Measurements from ENCODE around the gene CCDC27.
"Not testable (repeated sequence)": the region's sequence is repeated elsewhere in the genome, so short reads cannot be mapped to it uniquely, and the experiment has no call there.

CCDC27 gene

DNA sequence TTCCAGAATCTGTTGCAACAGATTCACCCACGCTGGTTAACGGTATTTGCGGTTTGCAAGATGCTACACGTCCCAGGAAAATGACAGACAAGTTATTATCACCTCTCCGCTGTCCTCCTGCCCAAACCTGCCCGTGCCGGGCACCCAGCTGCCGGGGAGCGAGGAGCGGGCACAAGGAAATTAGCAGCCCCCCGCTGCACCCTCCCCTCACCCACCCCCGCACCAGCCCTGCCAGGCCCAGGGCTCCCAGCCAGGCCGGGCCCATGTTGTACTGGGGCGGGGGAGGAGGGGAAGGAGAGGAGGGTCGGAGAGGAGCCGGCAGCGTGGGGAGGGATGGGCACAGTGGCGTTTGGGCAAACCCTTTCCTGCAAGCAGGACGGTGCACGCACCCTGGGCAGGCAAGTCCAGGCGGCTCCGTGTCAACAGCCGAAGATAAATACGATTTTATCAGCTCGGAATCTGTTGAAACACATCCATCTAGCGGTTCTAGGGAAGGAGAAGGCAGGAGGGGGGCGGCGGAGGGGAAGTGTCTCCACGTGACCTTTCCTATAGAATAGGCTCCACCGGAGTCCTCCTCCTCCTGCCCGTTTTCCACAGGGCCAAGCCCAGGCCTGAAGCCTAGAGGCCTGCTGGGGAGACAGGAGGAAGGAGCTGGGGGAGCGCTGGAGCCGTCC, 35.1 kb upstream of the CCDC27 start:
- DNase-seq: no peak
- in situ Hi-C loops (cut with HindIII; ENCODE audit: low pct_ligation_motif_present, low pct_unique_long_range_greater_than_20kb, low sequenced_read_pairs): no loop called here

DNA sequence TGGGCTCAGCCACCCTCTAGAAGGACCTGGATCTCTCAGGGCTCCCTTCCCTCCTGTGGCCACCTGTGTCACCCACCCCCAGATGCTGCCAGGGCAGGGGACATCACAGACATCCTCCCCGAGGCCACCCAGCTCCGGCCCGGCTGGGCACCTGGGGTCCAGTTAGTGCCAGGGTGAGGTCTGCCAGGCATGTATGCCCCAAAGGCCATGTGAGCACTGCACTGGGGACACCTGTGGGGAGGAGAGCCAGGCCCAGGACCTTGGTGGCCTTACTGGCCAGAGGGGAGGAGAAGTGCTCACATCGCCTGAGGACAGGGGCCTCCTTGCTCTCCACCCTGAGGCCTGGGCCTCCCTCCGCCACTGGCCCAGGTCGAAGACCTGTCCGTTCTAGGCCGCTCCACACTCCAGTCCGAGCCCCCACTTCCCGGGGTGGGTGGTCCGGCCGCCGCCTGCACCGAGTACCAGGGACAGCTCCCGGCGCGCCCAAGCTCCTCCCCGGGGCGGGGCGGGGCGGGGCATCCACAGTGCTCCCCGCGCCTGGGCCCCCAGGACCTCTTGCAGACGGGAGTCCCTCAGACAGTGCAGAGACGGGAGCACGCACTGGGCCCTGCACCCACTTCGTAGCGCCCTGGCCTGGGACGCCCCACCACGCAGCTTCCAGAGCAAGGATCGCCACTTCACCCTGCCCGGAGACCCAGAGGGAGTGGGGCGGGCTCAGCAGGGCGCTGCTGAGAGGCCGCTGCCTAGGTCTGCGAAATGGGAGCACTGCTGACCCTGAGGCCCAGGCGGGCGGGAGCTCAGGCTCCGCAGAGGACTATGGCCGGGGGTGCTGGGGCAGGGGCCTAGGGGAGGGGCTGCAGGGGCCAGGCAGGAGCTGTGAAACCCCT, 34.3 kb upstream of the CCDC27 start:
- DNase-seq: no peak
- in situ Hi-C loops (cut with HindIII; ENCODE audit: low pct_ligation_motif_present, low pct_unique_long_range_greater_than_20kb, low sequenced_read_pairs): no loop called here

DNA sequence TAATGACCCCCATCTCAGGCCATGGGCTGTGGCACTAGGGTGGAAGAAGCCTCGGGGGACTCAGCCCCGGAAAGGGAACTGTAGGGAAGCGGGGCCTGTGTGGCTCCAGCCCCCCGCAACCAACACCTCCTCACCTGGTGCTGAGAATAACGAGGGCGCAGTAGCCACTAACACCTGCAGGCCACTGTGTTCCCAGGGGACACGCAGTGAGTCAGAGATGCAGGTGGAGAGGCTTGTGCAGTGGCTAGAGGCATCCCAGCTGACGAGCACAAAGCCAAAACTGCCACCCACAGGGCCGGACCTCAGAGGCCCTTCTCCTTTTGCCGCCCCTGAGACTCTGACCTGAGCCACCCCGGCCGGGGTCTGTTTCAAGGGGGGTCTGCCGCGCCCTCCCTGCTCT, 33.5 kb upstream of the CCDC27 start:
- in situ Hi-C loops (cut with HindIII; ENCODE audit: low pct_ligation_motif_present, low pct_unique_long_range_greater_than_20kb, low sequenced_read_pairs): no loop called here
- DNase-seq: no peak

DNA sequence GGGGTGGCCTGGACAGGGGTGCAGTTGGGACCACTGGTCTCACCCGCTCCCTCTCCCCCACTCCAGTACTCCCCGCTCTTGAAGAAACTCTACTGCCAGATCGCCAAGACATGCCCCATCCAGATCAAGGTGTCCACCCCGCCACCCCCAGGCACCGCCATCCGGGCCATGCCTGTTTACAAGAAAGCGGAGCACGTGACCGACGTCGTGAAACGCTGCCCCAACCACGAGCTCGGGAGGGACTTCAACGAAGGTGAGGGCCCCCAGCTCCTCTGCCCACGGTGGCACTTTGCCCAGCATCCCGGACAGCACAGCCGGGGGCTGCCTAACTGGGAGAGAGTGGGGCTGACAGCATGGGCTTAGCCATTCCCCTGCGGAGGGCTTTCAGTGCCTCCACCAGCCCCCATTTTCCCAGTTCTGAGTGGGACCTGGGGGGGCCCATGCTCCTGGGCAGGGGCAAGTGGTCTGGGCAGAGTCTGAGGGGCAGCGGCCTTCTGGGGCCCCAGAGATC, 30.2 kb upstream of the CCDC27 start:
- in situ Hi-C loops (cut with HindIII; ENCODE audit: low pct_ligation_motif_present, low pct_unique_long_range_greater_than_20kb, low sequenced_read_pairs): no loop called here
- no peak for DNase-seq

DNA sequence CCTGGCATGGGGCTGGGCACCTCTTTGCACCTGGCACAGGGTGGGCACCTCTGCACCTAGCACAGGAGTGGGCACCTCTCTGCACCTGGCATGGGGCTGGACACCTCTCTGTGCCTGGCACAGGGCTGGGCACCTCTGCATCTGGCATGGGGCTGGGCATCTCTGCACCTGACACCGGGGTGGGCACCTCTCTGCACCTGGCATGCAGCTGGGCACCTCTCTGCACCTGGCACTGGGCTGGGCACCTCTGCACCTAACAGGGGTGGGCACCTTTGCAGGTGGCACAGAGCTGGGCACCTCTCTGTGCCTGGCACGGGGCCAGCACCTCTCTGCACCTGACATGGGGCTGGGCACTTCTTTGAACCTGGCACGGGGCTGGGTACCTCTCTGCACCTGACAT, 29.4 kb upstream of the CCDC27 start:
- in situ Hi-C loops (cut with HindIII; ENCODE audit: low pct_ligation_motif_present, low pct_unique_long_range_greater_than_20kb, low sequenced_read_pairs): no loop called here
- DNase-seq: no peak

DNA sequence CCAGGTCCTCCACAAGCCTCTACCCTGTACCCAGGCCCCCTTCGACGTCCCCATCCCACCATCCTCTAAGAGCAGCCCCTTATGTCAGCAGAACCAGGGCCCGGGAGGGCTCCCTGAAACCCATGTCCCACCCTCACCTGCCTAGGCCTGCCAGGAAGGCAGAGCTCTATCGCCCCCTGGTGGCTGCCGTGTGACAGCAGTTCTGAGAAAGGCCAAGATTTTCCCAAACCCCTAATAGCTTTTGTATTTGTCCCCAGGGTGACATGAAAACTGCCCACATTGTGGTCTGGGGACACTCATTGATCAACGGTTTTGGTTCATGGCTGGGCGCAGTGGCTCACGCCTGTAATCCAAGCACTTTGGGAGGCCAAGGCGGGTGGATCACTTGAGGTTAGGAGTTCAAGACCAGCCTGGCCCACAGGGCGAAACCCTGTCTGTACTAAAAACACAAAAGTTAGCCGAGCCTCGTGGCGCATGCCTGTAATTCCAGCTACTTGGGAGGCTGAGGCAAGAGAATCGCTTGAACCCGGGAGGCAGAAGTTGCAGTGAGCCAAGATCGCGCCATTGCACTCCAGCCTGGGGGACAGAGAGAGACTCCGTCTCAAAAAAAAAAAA, 27.7 kb upstream of the CCDC27 start:
- peak; percentile 53 for DNase-seq
- in situ Hi-C loops (cut with HindIII; ENCODE audit: low pct_ligation_motif_present, low pct_unique_long_range_greater_than_20kb, low sequenced_read_pairs): not testable (repeated sequence)

DNA sequence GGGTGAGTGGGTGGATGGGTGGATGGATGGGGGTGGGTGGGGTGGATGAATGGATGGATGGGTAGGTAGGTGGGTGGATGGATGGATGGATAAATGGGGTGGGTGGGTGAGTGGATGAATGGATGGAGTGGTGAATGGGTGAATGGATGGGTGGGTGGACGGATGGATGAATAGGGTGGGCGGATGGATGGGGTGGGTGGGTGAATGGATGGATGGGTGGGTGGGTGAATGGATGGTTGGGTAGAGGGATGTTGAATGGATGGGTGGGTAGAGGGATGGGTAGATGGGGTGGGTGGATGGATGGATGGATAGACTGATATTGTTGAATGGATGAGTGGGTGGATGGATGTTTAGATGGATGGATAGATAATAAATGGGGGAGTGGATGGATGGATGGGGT, 26.9 kb upstream of the CCDC27 start:
- in situ Hi-C loops (cut with HindIII; ENCODE audit: low pct_ligation_motif_present, low pct_unique_long_range_greater_than_20kb, low sequenced_read_pairs): no loop called here
- no peak for DNase-seq

DNA sequence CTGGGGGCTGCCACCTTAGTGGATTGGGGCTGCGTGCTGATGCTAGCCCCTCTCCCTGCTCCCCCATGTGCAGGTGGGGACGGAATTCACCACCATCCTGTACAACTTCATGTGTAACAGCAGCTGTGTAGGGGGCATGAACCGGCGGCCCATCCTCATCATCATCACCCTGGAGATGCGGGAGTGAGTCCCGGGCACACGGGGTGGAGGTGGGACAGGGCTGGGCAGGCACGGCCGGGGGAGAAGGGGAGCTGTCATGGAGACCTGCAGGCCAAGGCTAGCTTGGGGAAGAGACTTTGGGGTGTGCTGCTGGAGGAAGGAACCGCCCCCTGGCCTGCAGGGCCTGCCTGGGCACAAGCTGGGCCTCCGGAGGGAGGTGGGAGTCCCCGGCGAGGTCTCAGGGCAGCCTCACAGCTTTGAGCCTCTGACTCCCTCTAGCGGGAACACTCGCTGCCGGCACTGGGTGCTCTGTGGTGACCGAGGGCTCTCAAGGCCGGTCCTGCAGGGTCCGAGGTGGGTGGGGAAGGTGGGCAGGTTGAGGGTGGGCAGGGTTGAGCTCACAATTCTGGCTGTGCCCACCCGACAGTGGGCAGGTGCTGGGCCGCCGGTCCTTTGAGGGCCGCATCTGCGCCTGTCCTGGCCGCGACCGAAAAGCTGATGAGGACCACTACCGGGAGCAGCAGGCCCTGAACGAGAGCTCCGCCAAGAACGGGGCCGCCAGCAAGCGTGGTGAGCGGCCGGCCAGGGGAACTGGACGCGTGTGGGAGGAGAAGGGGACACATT, 25.0 kb upstream of the CCDC27 start:
- no peak for DNase-seq
- in situ Hi-C loops (cut with HindIII; ENCODE audit: low pct_ligation_motif_present, low pct_unique_long_range_greater_than_20kb, low sequenced_read_pairs): no loop called here

DNA sequence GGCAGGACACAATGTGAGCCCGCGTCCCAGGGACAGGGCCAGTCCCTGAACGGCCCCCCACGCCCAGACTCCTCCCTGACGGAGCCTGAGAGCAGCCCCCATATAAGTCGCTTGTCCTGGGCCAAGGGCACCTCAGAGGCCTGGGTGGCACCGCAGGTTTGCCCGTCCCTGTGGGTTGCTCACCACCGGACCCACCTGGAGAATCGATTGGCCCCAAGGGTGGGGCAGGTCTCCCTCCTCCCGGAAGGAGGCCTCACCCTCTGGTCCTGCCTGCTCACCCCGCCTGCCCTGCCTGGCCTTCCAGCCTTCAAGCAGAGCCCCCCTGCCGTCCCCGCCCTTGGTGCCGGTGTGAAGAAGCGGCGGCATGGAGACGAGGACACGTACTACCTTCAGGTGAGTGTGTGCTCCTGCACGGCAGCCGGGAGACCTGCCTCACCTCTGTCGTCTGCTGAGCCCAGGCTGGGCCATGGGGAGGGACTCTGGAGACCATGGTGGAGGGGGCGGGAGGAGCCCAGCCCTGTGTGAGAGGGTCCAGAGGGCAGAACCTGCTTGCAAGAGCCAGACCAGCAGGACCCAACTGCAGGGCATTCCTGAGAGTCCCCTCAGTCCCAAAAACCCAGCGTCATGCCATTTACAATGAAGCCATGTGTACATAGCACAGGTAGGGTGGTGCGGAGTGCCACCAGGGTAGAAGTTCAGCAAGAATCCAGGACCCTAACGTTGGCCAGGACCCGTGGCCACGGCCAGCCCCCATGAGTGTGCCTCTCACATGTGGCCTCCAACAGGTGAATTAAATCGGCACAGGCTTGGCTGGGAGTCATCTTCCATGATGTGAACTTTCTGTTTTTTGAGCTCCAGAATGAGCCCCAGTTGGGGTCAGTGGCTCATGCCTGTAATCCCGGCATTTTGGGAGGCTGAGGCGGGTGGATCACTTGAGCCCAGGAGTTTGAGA, 24.1 kb upstream of the CCDC27 start:
- in situ Hi-C loops (cut with HindIII; ENCODE audit: low pct_ligation_motif_present, low pct_unique_long_range_greater_than_20kb, low sequenced_read_pairs): no loop called here
- no peak for DNase-seq

DNA sequence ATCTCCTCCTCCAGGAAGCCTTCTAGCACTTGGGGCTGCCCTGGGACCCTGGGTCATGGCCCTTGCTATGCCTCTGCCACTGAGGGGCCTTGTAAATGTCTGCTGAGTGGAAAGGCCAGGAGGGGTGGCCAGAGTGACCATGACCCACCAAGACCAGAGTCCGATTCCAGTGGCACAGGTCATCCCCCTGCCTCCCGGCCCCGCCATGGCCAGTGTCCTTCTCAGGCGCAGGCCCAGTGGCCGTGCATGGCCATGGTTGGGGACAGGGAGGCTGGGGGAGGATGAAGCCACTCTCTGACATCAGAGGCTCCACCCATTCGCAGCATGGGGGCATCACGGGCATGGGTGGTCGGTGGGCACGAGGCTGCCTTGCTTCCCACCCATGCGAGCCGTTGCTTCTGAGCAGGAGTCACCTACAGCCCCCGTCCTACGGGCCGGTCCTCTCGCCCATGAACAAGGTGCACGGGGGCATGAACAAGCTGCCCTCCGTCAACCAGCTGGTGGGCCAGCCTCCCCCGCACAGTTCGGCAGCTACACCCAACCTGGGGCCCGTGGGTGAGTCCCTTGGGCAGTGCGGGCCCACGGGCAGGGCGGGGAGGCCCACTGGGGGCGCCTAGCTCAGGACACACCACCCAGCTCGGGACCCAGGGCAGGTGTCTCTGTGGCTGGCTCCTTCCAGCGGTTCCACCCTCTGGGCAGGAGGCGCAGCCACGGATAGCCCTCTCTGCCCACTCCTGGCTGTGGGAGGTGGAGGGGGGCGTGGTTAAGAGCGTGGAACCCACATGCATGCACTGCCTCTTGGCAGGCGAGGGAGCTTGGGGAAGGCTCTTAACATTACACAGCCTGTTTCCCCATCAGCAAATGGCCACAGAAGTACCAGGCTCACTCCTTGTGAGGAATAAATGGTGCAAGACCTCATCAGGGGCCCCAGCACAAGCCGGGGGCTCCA, 22.4 kb upstream of the CCDC27 start:
- no peak for DNase-seq
- in situ Hi-C loops (cut with HindIII; ENCODE audit: low pct_ligation_motif_present, low pct_unique_long_range_greater_than_20kb, low sequenced_read_pairs): no loop called here

DNA sequence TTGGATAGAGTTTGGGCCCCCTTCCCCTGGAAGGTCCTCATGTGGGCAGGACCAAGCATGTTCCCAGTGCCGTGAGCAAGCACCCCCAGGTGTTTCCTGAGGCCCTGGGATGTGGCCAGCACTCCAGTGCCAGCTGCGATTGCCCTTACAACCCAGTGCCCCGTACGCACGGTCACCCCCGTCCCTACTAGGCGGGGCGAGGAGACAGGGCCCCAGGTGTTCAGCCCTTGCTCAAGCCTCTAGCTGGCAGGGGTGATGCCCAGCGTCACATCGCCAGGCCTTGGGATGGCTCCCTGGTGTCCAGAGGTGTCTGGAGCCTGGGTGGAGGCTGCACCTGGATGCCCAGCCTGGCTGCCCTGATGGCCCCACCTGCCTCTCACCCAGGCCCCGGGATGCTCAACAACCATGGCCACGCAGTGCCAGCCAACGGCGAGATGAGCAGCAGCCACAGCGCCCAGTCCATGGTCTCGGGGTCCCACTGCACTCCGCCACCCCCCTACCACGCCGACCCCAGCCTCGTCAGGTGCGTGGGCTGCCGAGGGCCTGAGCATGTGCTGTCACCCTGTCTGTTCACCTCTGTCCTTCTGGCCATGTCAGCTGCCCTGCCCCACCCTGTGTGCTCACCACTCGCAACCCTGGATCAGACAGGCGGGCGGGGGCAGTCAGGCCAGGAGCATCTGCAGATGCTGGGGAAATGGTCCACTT, 21.6 kb upstream of the CCDC27 start:
- in situ Hi-C loops (cut with HindIII; ENCODE audit: low pct_ligation_motif_present, low pct_unique_long_range_greater_than_20kb, low sequenced_read_pairs): no loop called here
- no peak for DNase-seq

DNA sequence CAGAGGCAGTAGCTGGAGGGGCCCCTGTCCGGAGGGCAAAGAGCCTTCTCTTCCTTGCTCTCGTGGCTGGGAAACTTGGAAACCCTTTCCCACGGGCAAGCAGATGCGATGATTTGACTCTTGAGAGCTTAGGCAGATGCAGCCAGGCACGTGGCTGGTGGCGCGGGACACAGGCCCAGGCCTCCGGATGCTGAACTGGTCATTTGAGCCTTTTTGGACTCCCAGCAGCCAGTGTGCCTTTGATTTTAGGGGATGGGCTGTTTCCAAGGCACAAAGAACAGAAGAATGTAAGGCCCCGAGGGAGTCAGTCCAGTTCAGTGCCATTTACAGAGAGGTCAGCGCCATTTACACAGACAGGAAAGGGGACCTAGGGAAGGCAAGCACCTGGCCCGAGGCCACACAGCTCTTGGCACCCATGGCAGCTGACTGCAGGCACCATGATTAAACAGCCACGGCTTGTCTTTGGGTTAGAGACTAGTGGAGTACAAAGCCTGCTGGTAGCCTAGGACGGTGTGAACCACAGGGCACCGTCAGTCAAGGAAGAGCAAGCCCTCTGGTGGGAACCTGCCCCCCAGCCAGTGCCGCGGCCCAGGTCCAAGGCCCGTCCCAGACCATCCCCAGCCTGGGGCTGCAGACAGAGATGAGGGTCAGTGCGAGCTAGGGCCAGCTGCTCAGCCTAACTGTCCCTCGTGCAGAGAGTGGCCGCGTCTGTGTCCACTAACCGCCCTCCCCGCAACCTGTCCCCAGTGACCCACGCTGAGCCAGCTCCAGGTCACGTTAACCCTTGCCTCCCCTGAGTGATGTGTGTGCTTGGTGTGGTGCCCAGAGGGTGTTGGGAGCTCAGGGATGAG, 20.4 kb upstream of the CCDC27 start:
- in situ Hi-C loops (cut with HindIII; ENCODE audit: low pct_ligation_motif_present, low pct_unique_long_range_greater_than_20kb, low sequenced_read_pairs): no loop called here
- no peak for DNase-seq

DNA sequence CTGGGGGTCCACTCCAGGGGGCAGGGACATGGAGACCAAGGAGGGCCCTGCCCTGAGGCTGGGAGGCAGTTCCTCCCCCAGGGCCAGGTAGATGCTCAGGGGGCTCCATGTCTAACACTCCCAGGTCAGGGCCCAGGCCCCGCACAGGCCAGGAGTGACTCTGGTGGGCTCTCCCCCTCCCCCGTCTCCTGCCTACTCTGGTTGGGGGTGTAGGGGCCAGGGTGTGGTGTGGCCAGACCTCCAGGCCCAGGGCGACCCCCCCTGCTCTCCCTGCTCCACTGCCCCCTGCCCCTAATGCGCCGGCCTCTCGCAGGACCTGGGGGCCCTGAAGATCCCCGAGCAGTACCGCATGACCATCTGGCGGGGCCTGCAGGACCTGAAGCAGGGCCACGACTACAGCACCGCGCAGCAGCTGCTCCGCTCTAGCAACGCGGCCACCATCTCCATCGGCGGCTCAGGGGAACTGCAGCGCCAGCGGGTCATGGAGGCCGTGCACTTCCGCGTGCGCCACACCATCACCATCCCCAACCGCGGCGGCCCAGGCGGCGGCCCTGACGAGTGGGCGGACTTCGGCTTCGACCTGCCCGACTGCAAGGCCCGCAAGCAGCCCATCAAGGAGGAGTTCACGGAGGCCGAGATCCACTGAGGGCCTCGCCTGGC, 19.7 kb upstream of the CCDC27 start:
- in situ Hi-C loops (cut with HindIII; ENCODE audit: low pct_ligation_motif_present, low pct_unique_long_range_greater_than_20kb, low sequenced_read_pairs): no loop called here
- DNase-seq: no peak

DNA sequence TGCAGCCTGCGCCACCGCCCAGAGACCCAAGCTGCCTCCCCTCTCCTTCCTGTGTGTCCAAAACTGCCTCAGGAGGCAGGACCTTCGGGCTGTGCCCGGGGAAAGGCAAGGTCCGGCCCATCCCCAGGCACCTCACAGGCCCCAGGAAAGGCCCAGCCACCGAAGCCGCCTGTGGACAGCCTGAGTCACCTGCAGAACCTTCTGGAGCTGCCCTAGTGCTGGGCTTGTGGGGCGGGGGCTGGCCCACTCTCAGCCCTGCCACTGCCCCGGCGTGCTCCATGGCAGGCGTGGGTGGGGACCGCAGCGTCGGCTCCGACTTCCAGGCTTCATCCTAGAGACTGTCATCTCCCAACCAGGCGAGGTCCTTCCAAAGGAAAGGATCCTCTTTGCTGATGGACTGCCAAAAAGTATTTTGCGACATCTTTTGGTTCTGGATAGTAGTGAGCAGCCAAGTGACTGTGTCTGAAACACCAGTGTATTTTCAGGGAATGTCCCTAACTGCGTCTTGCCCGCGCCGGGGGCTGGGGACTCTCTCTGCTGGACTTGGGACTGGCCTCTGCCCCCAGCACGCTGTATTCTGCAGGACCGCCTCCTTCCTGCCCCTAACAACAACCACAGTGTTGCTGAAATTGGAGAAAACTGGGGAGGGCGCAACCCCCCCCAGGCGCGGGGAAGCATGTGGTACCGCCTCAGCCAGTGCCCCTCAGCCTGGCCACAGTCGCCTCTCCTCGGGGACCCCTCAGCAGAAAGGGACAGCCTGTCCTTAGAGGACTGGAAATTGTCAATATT, 19.0 kb upstream of the CCDC27 start:
- in situ Hi-C loops (cut with HindIII; ENCODE audit: low pct_ligation_motif_present, low pct_unique_long_range_greater_than_20kb, low sequenced_read_pairs): no loop called here

More for the DNA sequence above, 19.0 kb upstream of the CCDC27 start:
- DNase-seq: no peak
